Islet of Langerhans (tissue), 1 donor: ENCODE measurements around the gene NPAS1.
A peak's percentile ranks its signal among the peaks of the same experiment; 100 is the strongest.
"Not testable (repeated sequence)": the region's sequence is repeated elsewhere in the genome, so short reads cannot be mapped to it uniquely, and the experiment has no call there.

Experiments used
- FAIRE-seq: peaks from one replicate; lab custom pipeline; 2011; peaks lifted over from hg19 to GRCh38; lab: Jason Lieb, UNC

The NPAS1 gene

DNA sequence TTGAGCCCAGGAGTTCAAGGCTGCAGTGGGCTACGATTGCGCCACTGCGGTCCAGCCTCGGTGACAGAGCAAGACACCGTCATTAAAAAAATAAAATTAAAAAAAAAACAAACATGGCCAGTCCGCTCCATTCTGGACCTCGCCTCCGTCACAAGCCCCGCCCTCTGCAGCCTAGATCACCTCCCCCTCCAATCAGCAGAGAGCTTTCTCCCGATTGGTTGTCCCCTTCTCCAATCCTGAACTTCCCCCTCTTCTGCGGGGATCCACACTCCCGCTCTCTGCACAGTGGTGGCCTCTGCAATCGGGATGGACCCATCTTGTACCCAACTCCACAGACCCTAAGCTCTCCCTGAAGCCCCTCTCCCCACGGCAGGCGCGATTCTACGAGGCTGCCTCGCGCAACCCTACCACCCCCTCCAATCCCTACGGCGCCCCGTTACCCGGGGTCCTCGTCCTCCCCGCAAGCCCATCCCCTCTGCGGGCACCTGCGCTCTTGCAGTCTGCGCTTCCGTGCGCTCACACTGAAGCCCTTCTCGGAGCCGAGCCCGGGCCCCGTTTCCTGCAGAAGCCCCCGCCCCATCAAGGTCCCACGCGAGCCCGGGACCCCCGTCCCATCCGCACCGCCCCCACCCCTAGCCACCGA, 28.2 kb downstream of the NPAS1 start:
- no peak for FAIRE-seq

- no peak for FAIRE-seq
These were observed 29.7 kb downstream of the NPAS1 start for GRCh38 chr19:47049307-47049700.

DNA sequence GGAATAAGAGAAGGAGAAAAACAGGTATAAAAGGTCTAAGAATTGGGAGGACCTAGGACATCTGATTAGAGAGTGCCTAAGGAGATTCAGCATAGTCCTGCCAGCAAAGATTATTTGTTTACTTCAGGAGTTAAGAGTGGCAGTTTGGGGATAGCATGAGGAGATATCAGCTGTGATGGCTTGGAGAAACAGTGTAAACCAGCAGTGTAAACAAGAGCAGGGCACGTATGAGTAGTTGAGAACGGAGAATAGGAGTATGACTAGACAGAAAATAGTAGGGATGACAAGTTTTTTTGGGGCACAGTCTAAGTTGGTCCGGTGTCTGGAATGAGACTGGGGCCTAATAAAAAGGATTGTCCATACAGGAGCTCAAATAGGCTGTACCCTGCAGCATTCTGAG, 30.9 kb downstream of the NPAS1 start:
- not testable (repeated sequence) for FAIRE-seq

DNA sequence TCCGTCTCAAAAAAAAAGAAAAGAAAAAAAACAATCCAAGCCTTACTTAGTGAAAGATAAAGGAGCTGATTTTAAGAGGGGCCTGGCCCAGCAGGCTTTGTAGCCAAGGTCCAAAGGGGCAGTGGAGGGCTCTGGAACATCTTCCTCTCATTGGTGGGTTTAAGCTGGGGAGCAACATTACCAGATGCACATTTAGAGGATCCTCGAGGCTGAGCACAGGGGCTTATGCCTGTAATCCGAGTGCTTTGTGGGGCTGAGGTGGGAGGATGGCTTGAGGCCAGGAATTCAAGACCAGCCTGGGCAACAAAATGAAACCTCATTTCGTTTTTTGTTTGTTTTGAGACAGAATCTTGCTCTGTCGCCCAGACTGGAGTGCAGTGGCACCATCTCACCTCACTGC, 36.8 kb downstream of the NPAS1 start:
- no peak for FAIRE-seq

DNA sequence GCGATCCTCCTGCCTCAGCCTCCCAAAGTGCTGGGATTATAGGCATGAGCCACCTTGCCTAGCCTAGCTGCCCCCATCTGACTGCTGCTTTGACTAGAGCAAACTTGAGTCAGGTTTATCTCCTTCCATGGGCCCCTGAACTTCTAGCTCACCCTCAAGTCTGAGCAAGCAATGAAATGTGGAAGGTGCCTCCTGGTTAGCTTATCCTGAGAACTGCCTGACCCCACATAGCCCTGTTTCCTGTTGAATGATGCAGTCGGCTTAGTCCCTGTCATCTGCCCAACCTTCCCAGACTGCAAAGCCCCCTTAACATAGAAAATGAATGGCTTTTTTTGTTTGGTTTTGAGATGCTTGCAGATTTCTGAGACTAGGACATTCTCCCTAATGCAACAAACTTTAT, 37.7 kb downstream of the NPAS1 start:
- no peak for FAIRE-seq

DNA sequence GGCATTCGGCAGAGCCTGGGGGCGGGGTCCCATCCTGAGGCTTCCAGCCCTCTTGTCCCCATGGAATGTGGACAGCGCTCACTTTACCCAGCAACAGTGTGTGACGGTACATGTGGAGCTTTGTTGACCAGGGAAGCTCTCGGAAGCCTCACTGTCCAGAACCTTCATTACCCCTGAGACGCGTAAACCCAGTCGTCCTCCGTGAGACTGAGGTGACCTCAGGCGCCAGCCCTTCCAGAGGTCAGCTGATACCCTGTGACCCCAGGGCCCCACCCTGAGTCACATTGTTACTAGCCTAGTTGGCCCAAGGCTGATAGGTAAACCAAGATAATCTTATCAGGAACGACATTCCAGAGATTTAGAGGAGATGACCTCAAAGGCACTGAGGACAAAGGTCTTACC, 39.0 kb downstream of the NPAS1 start:
- FAIRE-seq, result no peak

DNA sequence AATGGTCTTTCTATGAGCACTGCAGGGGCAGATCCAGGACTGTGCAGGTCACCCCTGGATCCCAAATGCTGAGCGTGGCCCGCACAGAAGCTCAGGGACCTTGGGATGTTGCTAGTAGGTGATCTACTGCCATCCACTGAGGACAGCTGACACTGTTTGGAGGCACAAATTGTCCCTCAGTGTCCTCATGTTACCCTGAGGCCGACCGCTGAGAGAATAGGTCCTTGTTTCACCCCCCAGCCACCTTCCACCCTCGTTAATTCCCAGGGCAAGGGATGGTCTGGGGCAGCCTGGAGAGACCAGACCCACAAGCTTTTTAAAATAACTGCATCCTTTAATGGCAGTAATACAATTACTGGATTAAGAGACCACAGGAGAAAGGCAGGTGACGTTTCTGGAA, 44.2 kb downstream of the NPAS1 start:
- no peak for FAIRE-seq

GRCh38 chr19:47065242-47065641, 45.6 kb downstream of the NPAS1 start:
- no peak for FAIRE-seq

GRCh38 chr19:47066376-47067214, 47.0 kb downstream of the NPAS1 start:
- no peak for FAIRE-seq

DNA sequence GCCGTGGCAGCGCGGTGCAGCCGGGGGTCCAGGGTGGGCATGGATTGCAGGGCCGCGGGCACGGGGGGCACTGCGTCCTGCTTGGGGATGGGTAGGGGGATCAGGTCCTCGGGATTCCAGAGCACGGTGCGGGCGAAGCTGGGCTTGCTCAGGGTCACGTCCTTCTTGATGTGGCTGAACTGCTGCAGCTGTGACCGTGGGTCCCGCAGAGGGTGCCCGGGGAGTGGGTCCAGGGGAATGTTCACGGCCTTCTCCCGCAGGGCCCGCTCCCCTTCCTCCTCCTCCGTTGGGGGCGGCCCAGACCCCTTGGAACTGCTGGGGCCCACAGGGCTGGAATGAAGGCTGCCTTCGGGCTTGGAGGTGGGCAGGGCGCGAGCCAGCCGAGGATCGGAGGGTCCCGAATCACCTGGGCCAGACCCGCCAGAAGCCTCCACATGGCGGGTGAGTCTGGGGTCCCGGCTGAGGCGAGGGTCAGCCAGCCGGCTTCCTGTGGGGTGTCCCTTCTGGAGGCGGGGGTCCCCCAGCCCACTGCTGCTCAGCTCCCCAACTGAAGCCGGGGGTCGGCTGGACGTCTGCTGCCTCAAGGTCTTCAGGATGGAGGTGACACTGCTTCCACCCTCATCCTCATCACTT, 47.7 kb downstream of the NPAS1 start:
- FAIRE-seq, result no peak

DNA sequence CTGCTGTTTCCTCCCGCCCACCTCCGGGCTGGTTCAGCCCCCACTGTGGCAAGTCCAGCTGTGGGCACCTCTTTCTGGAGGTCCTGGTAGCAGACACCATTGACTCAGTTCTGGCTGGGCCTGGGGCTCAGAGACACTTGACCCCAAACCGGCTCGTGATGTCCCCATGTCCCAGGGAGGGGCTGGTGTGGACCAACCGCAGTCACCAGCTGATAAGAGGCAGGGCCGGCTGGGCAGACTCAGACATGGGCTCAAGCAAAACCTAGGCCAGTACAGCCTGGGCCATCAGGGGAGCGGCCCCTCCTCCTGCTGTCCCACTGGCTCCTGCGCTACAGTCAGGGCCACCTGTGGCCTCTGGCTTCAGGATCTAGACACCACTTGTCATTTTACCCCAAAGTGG, 48.6 kb downstream of the NPAS1 start:
- no peak for FAIRE-seq

DNA sequence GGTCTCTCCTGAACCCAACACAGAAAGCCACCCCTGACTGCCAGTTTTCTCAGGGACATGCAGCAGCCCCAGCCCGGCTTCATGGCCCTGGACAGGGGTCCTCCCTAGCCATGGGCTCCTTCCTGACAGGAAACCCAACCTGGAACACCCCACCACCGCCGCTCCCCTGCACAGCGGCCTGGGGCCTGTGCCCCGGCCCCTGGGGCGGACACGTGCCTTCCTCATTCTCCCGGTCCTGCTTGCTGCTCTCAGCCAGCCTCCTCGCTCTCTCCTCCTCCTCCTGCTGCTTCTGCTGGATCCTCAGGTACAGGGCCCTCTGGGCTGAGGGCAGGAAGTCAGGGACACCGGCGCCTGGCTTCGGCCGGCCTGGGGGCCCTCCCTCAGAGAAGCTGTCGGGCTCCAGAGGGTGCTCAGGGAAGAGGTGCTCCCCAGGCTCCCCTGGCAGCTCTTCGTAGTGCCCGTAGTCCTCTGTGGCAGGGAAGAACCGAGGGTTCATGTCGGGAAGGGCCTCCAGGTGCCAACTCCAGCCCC, 49.3 kb downstream of the NPAS1 start:
- FAIRE-seq, result no peak

GRCh38 chr19:47069795-47070194, 50.2 kb downstream of the NPAS1 start:
- no peak for FAIRE-seq

GRCh38 chr19:47070756-47071155, 51.1 kb downstream of the NPAS1 start:
- FAIRE-seq, result no peak

- FAIRE-seq, result no peak
These were observed 52.1 kb downstream of the NPAS1 start for GRCh38 chr19:47071731-47072130.

DNA sequence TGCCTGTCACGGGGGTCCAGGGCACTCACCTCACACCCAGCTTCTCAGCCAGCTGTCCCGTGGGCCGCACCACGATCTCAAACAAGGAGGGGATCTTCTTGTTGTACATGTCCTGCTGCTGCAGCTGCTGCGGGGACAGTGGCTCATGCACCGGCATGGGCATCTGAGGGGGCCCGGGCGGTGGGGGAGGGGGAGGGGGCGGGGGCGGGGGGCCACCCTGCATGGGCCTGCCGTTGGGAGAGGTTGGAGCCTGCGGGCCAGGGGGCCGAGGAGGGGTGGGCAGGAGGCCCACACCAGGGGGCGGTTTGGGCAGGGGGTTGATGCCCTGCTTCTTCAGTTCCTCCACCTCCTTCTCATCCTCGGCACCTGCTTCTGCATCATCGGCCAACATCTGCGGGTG, 52.7 kb downstream of the NPAS1 start:
- FAIRE-seq, result no peak

- FAIRE-seq, result no peak
These were observed 53.9 kb downstream of the NPAS1 start for GRCh38 chr19:47073574-47073973.

- FAIRE-seq, result no peak
These were observed 55.0 kb downstream of the NPAS1 start for GRCh38 chr19:47074621-47075020.

GRCh38 chr19:47075179-47075810, 55.7 kb downstream of the NPAS1 start:
- no peak for FAIRE-seq

DNA sequence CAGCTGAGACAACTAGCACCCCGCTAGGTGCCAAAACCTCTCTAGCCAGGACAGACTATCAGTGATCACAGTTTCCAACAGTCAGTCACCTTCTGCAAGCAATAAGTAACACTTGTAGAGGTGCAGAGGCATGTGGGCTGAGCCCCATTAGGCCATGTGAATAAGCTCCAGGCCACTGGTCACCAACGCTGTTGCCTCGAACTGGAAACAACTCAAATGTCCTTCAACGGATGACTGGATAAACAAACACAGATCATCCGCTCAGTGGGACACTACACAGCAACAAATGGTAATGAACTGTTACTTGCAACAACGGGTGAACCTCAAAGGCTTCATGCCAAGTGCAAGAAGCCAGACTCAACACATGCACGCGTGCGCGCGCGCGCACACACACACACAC, 56.3 kb downstream of the NPAS1 start:
- peak; percentile 97 for FAIRE-seq

DNA sequence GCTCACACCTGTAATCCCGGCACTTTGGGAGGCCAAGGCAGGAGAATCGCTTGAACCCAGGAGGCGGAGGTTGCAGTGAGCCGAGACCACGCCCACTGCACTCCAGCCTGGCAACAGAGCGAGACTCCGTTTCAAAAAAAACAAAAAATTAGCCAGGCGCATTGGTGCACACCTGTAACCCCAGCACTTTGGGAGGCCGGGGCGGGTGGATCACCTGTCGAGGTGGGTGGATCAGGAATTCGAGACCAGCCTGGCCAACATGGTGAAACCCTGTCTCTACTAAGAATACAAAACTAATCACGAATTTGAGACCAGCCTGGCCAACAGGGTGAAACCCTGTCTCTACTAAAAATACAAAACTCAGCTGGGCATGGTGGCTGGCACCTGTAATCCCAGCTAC, 58.7 kb downstream of the NPAS1 start:
- not testable (repeated sequence) for FAIRE-seq

- no peak for FAIRE-seq
These were observed 61.5 kb downstream of the NPAS1 start for GRCh38 chr19:47081095-47081494.

GRCh38 chr19:47082493-47082892, 62.9 kb downstream of the NPAS1 start:
- FAIRE-seq, result no peak
